ENCODE results near the gene DELE1.

DELE1 gene

DNA sequence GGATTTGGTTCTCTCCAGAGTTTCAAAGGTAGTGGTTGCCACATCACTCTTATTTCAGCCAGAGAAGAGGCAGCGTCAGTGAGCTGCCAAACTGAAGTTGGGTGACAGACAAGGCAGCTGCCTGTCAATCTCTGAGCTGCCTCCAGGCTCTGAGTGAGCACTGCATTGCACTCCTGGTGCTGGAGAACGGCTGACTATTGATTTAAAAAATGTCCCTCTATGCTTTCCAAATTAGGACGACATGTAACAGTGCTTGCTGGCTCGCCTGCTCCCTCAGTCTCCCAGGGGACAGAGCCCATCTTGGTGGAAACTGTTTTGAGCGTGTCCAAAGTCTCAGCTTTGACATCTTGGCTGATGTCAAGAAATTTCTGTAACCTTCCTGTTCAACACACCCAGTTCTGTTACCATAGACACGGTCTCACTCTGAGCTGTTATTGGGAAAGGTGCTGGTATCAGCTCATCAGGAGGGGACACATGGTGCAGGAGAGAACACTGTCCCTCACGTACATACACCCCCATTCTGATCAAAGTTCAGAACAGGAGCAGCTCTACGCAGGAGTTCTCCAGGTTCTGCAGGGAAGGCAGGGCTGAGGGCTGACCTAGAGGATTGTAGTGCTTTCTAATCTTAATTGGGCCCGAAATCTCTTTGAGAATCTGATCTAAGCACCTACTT, 18.6 kb downstream of the DELE1 start:
- no peak for DNase-seq
- Histone ChIP-seq H3K27me3 (replicated peaks in 2 of 5; ENCODE audit: control insufficient read depth in 4 of 5, insufficient read depth in 5 of 5, low read length in 4 of 5) (no peaks in the 10 kb centered on the region), H3K4me3 (ENCODE audit: control insufficient read depth in 1 of 7, extremely low read depth in 1 of 7, insufficient read depth in 4 of 7, low read depth in 2 of 7, low read length in 6 of 7) (no peak overlapping the region), H3K27ac (ENCODE audit: insufficient read depth in 1 of 2, low read depth in 1 of 2, low read length in 2 of 2, poor library complexity in 1 of 2, severe bottlenecking in 2 of 2) (no peak overlapping the region), H3K9me3 (ENCODE audit: control extremely low read depth in 1 of 5, control insufficient read depth in 4 of 5, insufficient read depth in 2 of 5, low read depth in 1 of 5, low read length in 4 of 5) (no peaks in the 10 kb centered on the region), H3K36me3 (ENCODE audit: control insufficient read depth in 4 of 4, insufficient read depth in 4 of 4, low read length in 3 of 4) (peaks cover 6 to 24% (median 21%) of the 10 kb centered on the region in 4 experiments), H3K4me1 (ENCODE audit: control extremely low read depth in 1 of 4, control insufficient read depth in 4 of 4, insufficient read depth in 4 of 4, low read length in 3 of 4) (peaks cover 0 to 21% (median 14%) of the 10 kb centered on the region in 4 experiments)
- 100% methylated on average over 6 of the region's 9 CpGs for WGBS (ENCODE audit: insufficient coverage)
- ChIA-PET CTCF (interaction anchor here (0.6 to 11.9 kb wide), 7 partner anchors 10 to 261 kb away, joined by 3 to 154 read pairs (median 3); partner anchors contain the start of genes DELE1 and PCDH12), POLR2A (interaction anchor here (0.6 kb wide), 1 partner anchor 595 kb away, joined by 3 read pairs; no protein-coding TSS in a partner anchor)

DNA sequence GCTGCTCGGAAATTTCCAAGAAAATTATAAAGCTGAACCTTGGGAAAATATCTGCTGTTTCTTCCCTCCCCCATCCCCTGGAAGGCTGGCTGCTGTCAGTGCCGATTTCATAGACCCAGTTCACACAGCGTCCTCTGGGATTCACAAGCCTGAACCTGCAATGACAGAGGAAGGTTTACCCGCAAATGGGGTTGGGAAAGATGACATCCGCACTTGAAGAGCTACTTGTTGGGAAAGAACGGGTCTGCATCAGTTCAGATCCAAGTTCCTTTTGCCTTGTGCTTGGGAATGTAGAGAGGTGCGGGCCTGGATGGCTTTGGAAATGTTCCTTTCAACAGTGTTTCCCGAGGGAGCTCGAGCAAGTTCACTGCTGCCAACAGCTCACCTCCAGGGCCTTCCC, 20.4 kb downstream of the DELE1 start:
- Histone ChIP-seq H3K4me3 (ENCODE audit: control insufficient read depth in 1 of 7, extremely low read depth in 1 of 7, insufficient read depth in 4 of 7, low read depth in 2 of 7, low read length in 6 of 7) (no peak overlapping the region), H3K27ac (ENCODE audit: insufficient read depth in 1 of 2, low read depth in 1 of 2, low read length in 2 of 2, poor library complexity in 1 of 2, severe bottlenecking in 2 of 2) (no peak overlapping the region), H3K27me3 (replicated peaks in 2 of 5; ENCODE audit: control insufficient read depth in 4 of 5, insufficient read depth in 5 of 5, low read length in 4 of 5) (no peaks in the 10 kb centered on the region), H3K36me3 (ENCODE audit: control insufficient read depth in 4 of 4, insufficient read depth in 4 of 4, low read length in 3 of 4) (peaks cover 0 to 12% (median 7%) of the 10 kb centered on the region in 4 experiments), H3K9me3 (ENCODE audit: control extremely low read depth in 1 of 5, control insufficient read depth in 4 of 5, insufficient read depth in 2 of 5, low read depth in 1 of 5, low read length in 4 of 5) (no peaks in the 10 kb centered on the region), H3K4me1 (ENCODE audit: control extremely low read depth in 1 of 4, control insufficient read depth in 4 of 4, insufficient read depth in 4 of 4, low read length in 3 of 4) (peaks cover 0 to 21% (median 14%) of the 10 kb centered on the region in 4 experiments)
- no peak for DNase-seq
- WGBS (ENCODE audit: insufficient coverage) = 98% methylated on average over 8 of the region's 9 CpGs
- ChIA-PET CTCF (interaction anchor here (1.2 to 11.9 kb wide), 4 partner anchors 9 to 25 kb away, joined by 4 to 154 read pairs (median 19); partner anchors contain the start of genes PCDH12 and RNF14), POLR2A (no interaction called here)

DNA sequence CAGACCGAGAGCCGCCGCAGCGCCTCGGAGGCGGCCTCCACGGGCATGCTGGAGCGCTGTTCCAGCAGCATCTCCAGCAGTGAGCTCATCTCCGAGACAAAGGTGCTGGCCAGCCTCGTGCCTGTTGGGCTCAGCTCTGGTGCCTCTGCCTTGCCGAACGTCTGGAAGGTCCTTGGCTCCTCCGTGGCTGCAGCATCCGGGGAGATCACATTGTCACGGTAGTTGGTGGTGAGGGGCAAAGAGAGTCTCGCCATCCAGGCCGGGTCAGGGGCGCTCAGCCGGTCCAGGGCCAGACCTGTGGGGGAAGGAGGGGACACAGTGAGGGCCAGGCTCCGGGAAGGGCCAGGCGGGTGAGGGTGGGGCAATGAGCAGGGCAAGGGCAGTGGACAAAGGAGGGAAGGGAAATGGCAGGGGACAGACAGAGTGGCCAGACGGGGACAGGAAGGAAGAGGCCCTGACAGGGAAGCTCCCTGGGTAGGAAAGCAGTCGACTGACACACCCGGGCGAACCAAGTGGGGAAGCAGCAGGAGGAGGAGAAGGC, 21.9 kb downstream of the DELE1 start:
- 88% methylated on average over 20 of the region's 25 CpGs for WGBS (ENCODE audit: insufficient coverage)
- no peaks in the 10 kb centered on the region for H3K9me3 ChIP-seq (ENCODE audit: control extremely low read depth in 1 of 5, control insufficient read depth in 4 of 5, insufficient read depth in 2 of 5, low read depth in 1 of 5, low read length in 4 of 5)
- no peak overlapping the region for H3K4me3 ChIP-seq (ENCODE audit: control insufficient read depth in 1 of 7, extremely low read depth in 1 of 7, insufficient read depth in 4 of 7, low read depth in 2 of 7, low read length in 6 of 7)
- H3K27me3 ChIP-seq (replicated peaks in 2 of 5; ENCODE audit: control insufficient read depth in 4 of 5, insufficient read depth in 5 of 5, low read length in 4 of 5) = no peaks in the 10 kb centered on the region
- H3K36me3 ChIP-seq (ENCODE audit: control insufficient read depth in 4 of 4, insufficient read depth in 4 of 4, low read length in 3 of 4) = peaks cover 0 to 5% (median 0%) of the 10 kb centered on the region in 4 experiments
- H3K4me1 ChIP-seq (ENCODE audit: control extremely low read depth in 1 of 4, control insufficient read depth in 4 of 4, insufficient read depth in 4 of 4, low read length in 3 of 4) = peaks cover 0 to 17% (median 10%) of the 10 kb centered on the region in 4 experiments
- no peak overlapping the region for H3K27ac ChIP-seq (ENCODE audit: insufficient read depth in 1 of 2, low read depth in 1 of 2, low read length in 2 of 2, poor library complexity in 1 of 2, severe bottlenecking in 2 of 2)
- CTCF ChIA-PET = interaction anchor here (11.9 kb wide), 1 partner anchor 15 kb away, joined by 154 read pairs; the partner anchor contains the start of gene PCDH12
- POLR2A ChIA-PET = no interaction called here
- no peak for DNase-seq

DNA sequence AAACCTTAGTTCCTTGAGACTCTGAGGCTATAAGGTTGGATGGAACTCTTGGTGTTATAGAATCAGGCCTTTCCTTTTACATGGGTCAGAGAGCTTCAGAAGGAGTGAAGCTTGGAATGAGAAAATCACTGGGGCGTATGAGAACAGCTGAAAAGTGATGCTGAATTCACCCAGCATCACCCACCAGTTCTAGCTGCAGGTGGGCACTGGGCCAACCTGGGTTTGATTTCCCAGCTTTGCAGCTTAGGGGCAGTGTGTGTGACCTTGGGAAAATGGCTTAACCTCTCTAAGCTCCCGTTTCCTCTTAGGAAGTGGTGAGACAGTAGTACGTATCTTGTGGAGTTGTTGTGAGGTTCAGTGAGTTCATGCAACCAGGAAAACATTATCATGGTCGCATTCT, 23.6 kb downstream of the DELE1 start:
- H3K27me3 ChIP-seq (replicated peaks in 2 of 5; ENCODE audit: control insufficient read depth in 4 of 5, insufficient read depth in 5 of 5, low read length in 4 of 5) = no peaks in the 10 kb centered on the region
- H3K4me1 ChIP-seq (ENCODE audit: control extremely low read depth in 1 of 4, control insufficient read depth in 4 of 4, insufficient read depth in 4 of 4, low read length in 3 of 4) = peaks cover 0 to 12% (median 9%) of the 10 kb centered on the region in 4 experiments
- no peaks in the 10 kb centered on the region for H3K36me3 ChIP-seq (ENCODE audit: control insufficient read depth in 4 of 4, insufficient read depth in 4 of 4, low read length in 3 of 4)
- no peaks in the 10 kb centered on the region for H3K9me3 ChIP-seq (ENCODE audit: control extremely low read depth in 1 of 5, control insufficient read depth in 4 of 5, insufficient read depth in 2 of 5, low read depth in 1 of 5, low read length in 4 of 5)
- no peak overlapping the region for H3K27ac ChIP-seq (ENCODE audit: insufficient read depth in 1 of 2, low read depth in 1 of 2, low read length in 2 of 2, poor library complexity in 1 of 2, severe bottlenecking in 2 of 2)
- WGBS (ENCODE audit: insufficient coverage) = 91% methylated on average over 4 of the region's 4 CpGs
- H3K4me3 ChIP-seq (ENCODE audit: control insufficient read depth in 1 of 7, extremely low read depth in 1 of 7, insufficient read depth in 4 of 7, low read depth in 2 of 7, low read length in 6 of 7) = no peak overlapping the region
- POLR2A ChIA-PET = no interaction called here
- CTCF ChIA-PET = interaction anchor here (0.9 to 11.9 kb wide), 4 partner anchors 10 to 68 kb away, joined by 3 to 154 read pairs (median 4); partner anchors contain the start of genes PCDH12 and RNF14
- DNase-seq = no peak

DNA sequence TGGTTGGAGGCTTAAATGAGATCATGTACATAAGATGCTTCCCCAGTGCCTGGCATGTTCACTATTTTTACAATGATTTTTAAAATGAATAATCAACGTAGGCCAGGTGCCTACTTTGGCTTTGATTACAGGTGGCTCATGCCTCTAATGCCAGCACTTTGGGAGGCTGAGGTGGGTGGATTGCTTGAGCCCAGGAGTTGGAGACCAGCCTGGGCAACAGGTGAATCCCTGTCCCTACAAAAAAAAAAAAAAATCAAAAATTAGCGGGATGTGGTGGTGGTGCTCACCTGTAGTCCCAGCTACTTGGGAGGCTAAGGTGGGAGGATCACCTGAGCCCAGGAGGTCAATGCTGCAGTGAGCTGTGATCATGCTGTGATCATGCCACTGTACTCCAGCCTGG, 25.1 kb downstream of the DELE1 start:
- Histone ChIP-seq H3K4me1 (ENCODE audit: control extremely low read depth in 1 of 4, control insufficient read depth in 4 of 4, insufficient read depth in 4 of 4, low read length in 3 of 4) (peaks cover 0 to 24% (median 16%) of the 10 kb centered on the region in 4 experiments), H3K9me3 (ENCODE audit: control extremely low read depth in 1 of 5, control insufficient read depth in 4 of 5, insufficient read depth in 2 of 5, low read depth in 1 of 5, low read length in 4 of 5) (no peaks in the 10 kb centered on the region), H3K27me3 (replicated peaks in 2 of 5; ENCODE audit: control insufficient read depth in 4 of 5, insufficient read depth in 5 of 5, low read length in 4 of 5) (no peaks in the 10 kb centered on the region), H3K36me3 (ENCODE audit: control insufficient read depth in 4 of 4, insufficient read depth in 4 of 4, low read length in 3 of 4) (no peaks in the 10 kb centered on the region), H3K4me3 (ENCODE audit: control insufficient read depth in 1 of 7, extremely low read depth in 1 of 7, insufficient read depth in 4 of 7, low read depth in 2 of 7, low read length in 6 of 7) (no peak overlapping the region), H3K27ac (ENCODE audit: insufficient read depth in 1 of 2, low read depth in 1 of 2, low read length in 2 of 2, poor library complexity in 1 of 2, severe bottlenecking in 2 of 2) (no peak overlapping the region)
- POLR2A ChIA-PET = no interaction called here
- WGBS (ENCODE audit: insufficient coverage) = 92% methylated on average over 2 of the region's 2 CpGs
- no peak for DNase-seq
- CTCF ChIA-PET = interaction anchor here (1.1 to 11.9 kb wide), 2 partner anchors 12 to 67 kb away, joined by 3 to 154 read pairs; partner anchors contain the start of gene PCDH12

- Histone ChIP-seq H3K27ac (ENCODE audit: insufficient read depth in 1 of 2, low read depth in 1 of 2, low read length in 2 of 2, poor library complexity in 1 of 2, severe bottlenecking in 2 of 2) (no peak overlapping the region), H3K4me1 (ENCODE audit: control extremely low read depth in 1 of 4, control insufficient read depth in 4 of 4, insufficient read depth in 4 of 4, low read length in 3 of 4) (peaks cover 3 to 31% (median 21%) of the 10 kb centered on the region in 4 experiments), H3K4me3 (ENCODE audit: control insufficient read depth in 1 of 7, extremely low read depth in 1 of 7, insufficient read depth in 4 of 7, low read depth in 2 of 7, low read length in 6 of 7) (no peak overlapping the region), H3K9me3 (ENCODE audit: control extremely low read depth in 1 of 5, control insufficient read depth in 4 of 5, insufficient read depth in 2 of 5, low read depth in 1 of 5, low read length in 4 of 5) (no peaks in the 10 kb centered on the region), H3K36me3 (ENCODE audit: control insufficient read depth in 4 of 4, insufficient read depth in 4 of 4, low read length in 3 of 4) (no peaks in the 10 kb centered on the region), H3K27me3 (replicated peaks in 2 of 5; ENCODE audit: control insufficient read depth in 4 of 5, insufficient read depth in 5 of 5, low read length in 4 of 5) (no peaks in the 10 kb centered on the region)
- WGBS (ENCODE audit: insufficient coverage) = 71% methylated on average over 1 of the region's 2 CpGs
- ChIA-PET CTCF (interaction anchor here (11.9 kb wide), 1 partner anchor 11 kb away, joined by 154 read pairs; the partner anchor contains the start of gene PCDH12), POLR2A (no interaction called here)
- no peak for DNase-seq
Measured at GRCh38 chr5:141949511-141949910, 25.8 kb downstream of the DELE1 start.

Measured in common myeloid progenitor, CD34-positive (primary cell).